Mammary epithelial cell (primary cell): ENCODE measurements around the gene RHOC.

Source experiments
- CTCF ChIP-seq, 2 donors: IDR thresholded peaks in 1 of 2; conservative IDR thresholded peaks in 1 of 2; 2 replicates each; pipeline ENCODE4 v1.5.1; 2011 to 2012; ENCODE audit warnings: inconsistent platforms in 2 of 2, low read length in 2 of 2, mild to moderate bottlenecking in 2 of 2, control low read depth in 1 of 2, low read depth in 1 of 2; ENCODE audit not compliant: insufficient read depth in 1 of 2; ENCODE audit errors: extremely low read depth in 1 of 2
- EZH2 ChIP-seq: IDR thresholded peaks from 2 replicates; pipeline ENCODE4 v1.6.1; 2012; ENCODE audit warnings: low read length, inconsistent platforms, borderline replicate concordance

- no peak for TF ChIP-seq CTCF (conservative IDR thresholded peaks at IDR 0.05 in 1 of 2, IDR thresholded peaks at IDR 0.05 in 1 of 2; ENCODE audit: extremely low read depth in 1 of 2, insufficient read depth in 1 of 2, low read depth in 1 of 2, low read length in 2 of 2)
- no peak for TF ChIP-seq EZH2
Measured at GRCh38 chr1:112723511-112723839, 16.5 kb upstream of the RHOC start.
